A673 (cell line): ENCODE measurements around the gene SPINK7. TPM values are rescaled to one million over a fixed set of nuclear protein-coding genes. Genes with fewer than 3 reads are reported as not detected.
"Not testable (repeated sequence)": the region's sequence is repeated elsewhere in the genome, so short reads cannot be mapped to it uniquely, and the experiment has no call there.

Experiments used
- BruUV-seq: library from RNA; stranded (reverse); fragments of 400-500 nt; replicated peaks from 2 replicates; lab custom pipeline; 2021; lab: Mats Ljungman, UMichigan
- CTCF ChIA-PET: fragments of 300-600 bp; sonication (Branson Sonifier 250); formaldehyde crosslinking; loops from one replicate; lab custom pipeline; 2022; ENCODE audit warnings: antibody characterized with exemption; lab: Charles Lee
- POLR2A ChIA-PET: fragments of 300-600 bp; sonication (Branson Sonifier 250); formaldehyde crosslinking; loops from one replicate; lab custom pipeline; 2022; ENCODE audit warnings: antibody characterized with exemption; ENCODE audit not compliant: low non-redundant PET; lab: Charles Lee
- DNase-seq: peaks from one replicate; pipeline ENCODE4 v3.0.0-alpha.2; 2015; ENCODE audit warnings: low spot score
- H3K27ac ChIP-seq: fragments of 200-600 bp; sonication (generic); 2 replicates; pipeline ENCODE4 v1.5.1; 2016; ENCODE audit warnings: mixed run types, low read depth, mild to moderate bottlenecking, mixed read lengths, antibody characterized with exemption, low read length; ENCODE audit not compliant: poor library complexity, severe bottlenecking
- H3K27me3 ChIP-seq: fragments of 200-600 bp; sonication (generic); replicated peaks from 2 replicates; pipeline ENCODE4 v1.6.1; 2017; ENCODE audit warnings: mixed run types, low read depth, mild to moderate bottlenecking, mixed read lengths, antibody characterized with exemption, low read length; ENCODE audit not compliant: insufficient read depth, poor library complexity
- H3K36me3 ChIP-seq: fragments of 200-600 bp; sonication (generic); 2 replicates; pipeline ENCODE4 v1.6.1; 2016; ENCODE audit warnings: mixed run types, mild to moderate bottlenecking, mixed read lengths, antibody characterized with exemption, low read length; ENCODE audit not compliant: insufficient read depth, poor library complexity, severe bottlenecking
- H3K4me1 ChIP-seq: fragments of 200-600 bp; sonication (generic); 2 replicates; pipeline ENCODE4 v1.6.1; 2017; ENCODE audit warnings: mixed run types, mild to moderate bottlenecking, mixed read lengths, antibody characterized with exemption, low read length; ENCODE audit not compliant: insufficient read depth, poor library complexity, severe bottlenecking
- H3K4me3 ChIP-seq: fragments of 200-600 bp; sonication (generic); 2 replicates; pipeline ENCODE4 v1.5.1; 2016; ENCODE audit warnings: low read depth, mixed run types, mild to moderate bottlenecking, mixed read lengths, low read length; ENCODE audit not compliant: poor library complexity, severe bottlenecking
- H3K9me3 ChIP-seq: fragments of 200-600 bp; sonication (generic); 2 replicates; pipeline ENCODE4 v1.6.1; 2016; ENCODE audit warnings: mixed run types, low read depth, mild to moderate bottlenecking, mixed read lengths, antibody characterized with exemption, low read length; ENCODE audit not compliant: poor library complexity, severe bottlenecking
- CTCF ChIP-seq: fragments of 300-800, 200-600 bp; sonication (generic); conservative IDR thresholded peaks from 2 replicates; pipeline ENCODE4 v1.5.1; 2017; ENCODE audit warnings: low read depth, mild to moderate bottlenecking, antibody characterized with exemption, low read length, moderate library complexity, mixed read lengths
- EZH2 ChIP-seq: fragments of 200-600 bp; sonication (generic); IDR thresholded peaks from 2 replicates; pipeline ENCODE4 v1.6.1; 2017; ENCODE audit warnings: borderline replicate concordance, low read depth, mild to moderate bottlenecking, mixed read lengths, antibody characterized with exemption, low read length; ENCODE audit not compliant: poor library complexity, severe bottlenecking
- intact Hi-C: fragments of 100-400 bp; cut with micrococcal nuclease; formaldehyde crosslinking; loops from one replicate; pipeline ENCODE4 v1.10.0; 2022; ENCODE audit not compliant: unreplicated experiment
- total RNA-seq: library from RNA; stranded (reverse); gene quantifications from 2 replicates; pipeline ENCODE4 v1.2.3, GENCODE V29; 2021

The SPINK7 gene
- total RNA-seq, 1 experiment from 2014 or later = not detected

- H3K27ac ChIP-seq, CTCF ChIA-PET, DNase-seq, H3K36me3 ChIP-seq, POLR2A ChIA-PET, H3K4me1 ChIP-seq, H3K4me3 ChIP-seq, BruUV-seq, intact Hi-C loops, H3K9me3 ChIP-seq: not testable (repeated sequence)
- peaks cover 33% of the 10 kb centered on the region for H3K27me3 ChIP-seq
Observed at GRCh38 chr5:148281336-148281735, 30.9 kb upstream of the SPINK7 start.

GRCh38 chr5:148290271-148291195 lies 21.7 kb upstream of the SPINK7 start:
- H3K27me3 ChIP-seq = peaks cover 35% of the 10 kb centered on the region
- ChIA-PET CTCF (interaction anchor here (1.5 kb wide), 1 partner anchor 440 kb away, joined by 16 read pairs; no protein-coding TSS in a partner anchor), POLR2A (no interaction called here)
- no peaks in the 10 kb centered on the region for H3K9me3 ChIP-seq
- H3K27ac ChIP-seq = no peak overlapping the region
- TF ChIP-seq CTCF = peak; percentile 43
- no peak for TF ChIP-seq EZH2
- intact Hi-C loops = loop anchor here (5.0 kb wide), 1 partner anchor 192 kb away; no protein-coding TSS in a partner anchor
- H3K4me3 ChIP-seq = no peak overlapping the region
- no peaks in the 10 kb centered on the region for H3K4me1 ChIP-seq
- no peaks in the 10 kb centered on the region for H3K36me3 ChIP-seq
- DNase-seq = peak; percentile 13
- no TSS peak for BruUV-seq

GRCh38 chr5:148297731-148298130 lies 14.5 kb upstream of the SPINK7 start:
- H3K4me3 ChIP-seq = no peak overlapping the region
- no peak for TF ChIP-seq CTCF
- TF ChIP-seq EZH2 = no peak
- no peaks in the 10 kb centered on the region for H3K9me3 ChIP-seq
- BruUV-seq = no TSS peak
- H3K27ac ChIP-seq = no peak overlapping the region
- H3K36me3 ChIP-seq = no peaks in the 10 kb centered on the region
- peaks cover 32% of the 10 kb centered on the region for H3K27me3 ChIP-seq
- no peaks in the 10 kb centered on the region for H3K4me1 ChIP-seq
- intact Hi-C loops = no loop called here
- DNase-seq = no peak
- CTCF ChIA-PET = no interaction called here
- POLR2A ChIA-PET = no interaction called here
